Astrocyte (in vitro differentiated cells and primary cell): ENCODE measurements around the gene PGLYRP4. TPM values are rescaled to one million over a fixed set of nuclear protein-coding genes. Genes with fewer than 3 reads are reported as not detected.

Experiments
- DNase-seq: peaks from one replicate; pipeline ENCODE4 v3.0.0-alpha.2; 2010; ENCODE audit warnings: low read depth
- FAIRE-seq: peaks from 2 replicates; lab custom pipeline; 2011; peaks lifted over from hg19 to GRCh38; lab: Jason Lieb, UNC
- H2AFZ ChIP-seq: 2 replicates; pipeline ENCODE4 v1.6.0; 2012; ENCODE audit warnings: low read depth, low read length, inconsistent platforms
- H3K27ac ChIP-seq: 2 replicates; pipeline ENCODE4 v1.5.1; 2011; ENCODE audit warnings: low read depth, low read length, inconsistent platforms
- H3K27me3 ChIP-seq: 2 replicates; pipeline ENCODE4 v1.6.0; 2011; ENCODE audit warnings: low read length, inconsistent platforms; ENCODE audit not compliant: insufficient read depth
- H3K36me3 ChIP-seq: 2 replicates; pipeline ENCODE4 v1.5.1; 2011; ENCODE audit warnings: low read length, inconsistent platforms; ENCODE audit not compliant: insufficient read depth
- H3K4me1 ChIP-seq: 2 replicates; pipeline ENCODE4 v1.5.1; 2011; ENCODE audit warnings: low read length, inconsistent platforms; ENCODE audit not compliant: insufficient read depth
- H3K4me2 ChIP-seq: 2 replicates; pipeline ENCODE4 v1.6.0; 2012; ENCODE audit warnings: low read length, inconsistent platforms
- H3K4me3 ChIP-seq: 2 replicates; pipeline ENCODE4 v1.5.1; 2011; ENCODE audit warnings: low read depth, mild to moderate bottlenecking, low read length, inconsistent platforms; ENCODE audit not compliant: insufficient read depth
- H3K79me2 ChIP-seq: 2 replicates; pipeline ENCODE4 v1.6.0; 2012; ENCODE audit warnings: mild to moderate bottlenecking, low read length, inconsistent platforms; ENCODE audit not compliant: insufficient read depth
- H3K9ac ChIP-seq: 2 replicates; pipeline ENCODE4 v1.6.0; 2012; ENCODE audit warnings: mild to moderate bottlenecking, low read length, inconsistent platforms
- H3K9me3 ChIP-seq: 2 replicates; pipeline ENCODE4 v1.5.1; 2012; ENCODE audit warnings: low read depth, mild to moderate bottlenecking, low read length, inconsistent platforms; ENCODE audit not compliant: insufficient read depth
- H4K20me1 ChIP-seq: 2 replicates; pipeline ENCODE4 v1.6.0; 2012; ENCODE audit warnings: low read length, inconsistent platforms; ENCODE audit not compliant: insufficient read depth
- H3K27ac Mint-ChIP-seq: one replicate; pipeline ENCODE4 v1.8.0; 2021; ENCODE audit warnings: mild to moderate bottlenecking, mixed read lengths; ENCODE audit not compliant: unreplicated experiment
- H3K27me3 Mint-ChIP-seq: one replicate; pipeline ENCODE4 v1.8.0; 2021; ENCODE audit warnings: low read depth, mixed read lengths; ENCODE audit not compliant: unreplicated experiment
- H3K36me3 Mint-ChIP-seq: one replicate; pipeline ENCODE4 v1.8.0; 2021; ENCODE audit warnings: low read depth, mixed read lengths; ENCODE audit not compliant: unreplicated experiment
- H3K4me1 Mint-ChIP-seq: one replicate; pipeline ENCODE4 v1.8.0; 2021; ENCODE audit warnings: low read depth, mixed read lengths; ENCODE audit not compliant: unreplicated experiment
- H3K4me3 Mint-ChIP-seq: one replicate; pipeline ENCODE4 v1.8.0; 2021; ENCODE audit warnings: mild to moderate bottlenecking, moderate library complexity, mixed read lengths; ENCODE audit not compliant: unreplicated experiment
- H3K9me3 Mint-ChIP-seq: one replicate; pipeline ENCODE4 v1.8.0; 2021; ENCODE audit warnings: mild to moderate bottlenecking, mixed read lengths; ENCODE audit not compliant: unreplicated experiment
- CTCF ChIP-seq: IDR thresholded peaks from 2 replicates; pipeline ENCODE4 v1.5.1; 2011; ENCODE audit warnings: low read depth, mild to moderate bottlenecking, inconsistent platforms, low read length, moderate library complexity; ENCODE audit not compliant: insufficient read depth
- EZH2 ChIP-seq: IDR thresholded peaks from 2 replicates; pipeline ENCODE4 v1.6.1; 2012; ENCODE audit warnings: mild to moderate bottlenecking, low read length, inconsistent platforms; ENCODE audit not compliant: insufficient read depth
- total RNA-seq: library from RNA; stranded (reverse); gene quantifications from 2 replicates; pipeline ENCODE4 v1.2.1, GENCODE V29; 2021

Gene PGLYRP4
- total RNA-seq, 1 donor from 2014 or later = not detected

GRCh38 chr1:153342178-153342577 is 6.5 kb downstream of the PGLYRP4 start:
- no peaks in the 10 kb centered on the region for H3K79me2 ChIP-seq
- H3K27ac Mint-ChIP-seq = no peak overlapping the region
- FAIRE-seq (no peak), DNase-seq (no peak)
- H3K27ac ChIP-seq = no peak overlapping the region
- H3K4me1 ChIP-seq = no peaks in the 10 kb centered on the region
- H3K27me3 Mint-ChIP-seq = peaks cover 28% of the 10 kb centered on the region
- H3K4me3 ChIP-seq = no peak overlapping the region
- H3K4me3 Mint-ChIP-seq = no peak overlapping the region
- no peak overlapping the region for H3K9ac ChIP-seq
- no peak overlapping the region for H2AFZ ChIP-seq
- no peaks in the 10 kb centered on the region for H3K36me3 ChIP-seq
- H3K9me3 ChIP-seq = no peaks in the 10 kb centered on the region
- H3K9me3 Mint-ChIP-seq = peaks cover 3% of the 10 kb centered on the region
- no peak overlapping the region for H3K4me2 ChIP-seq
- no peaks in the 10 kb centered on the region for H3K36me3 Mint-ChIP-seq
- H3K4me1 Mint-ChIP-seq = peaks cover 15% of the 10 kb centered on the region
- no peaks in the 10 kb centered on the region for H3K27me3 ChIP-seq
- no peaks in the 10 kb centered on the region for H4K20me1 ChIP-seq
- TF ChIP-seq CTCF (no peak), EZH2 (no peak)

DNA sequence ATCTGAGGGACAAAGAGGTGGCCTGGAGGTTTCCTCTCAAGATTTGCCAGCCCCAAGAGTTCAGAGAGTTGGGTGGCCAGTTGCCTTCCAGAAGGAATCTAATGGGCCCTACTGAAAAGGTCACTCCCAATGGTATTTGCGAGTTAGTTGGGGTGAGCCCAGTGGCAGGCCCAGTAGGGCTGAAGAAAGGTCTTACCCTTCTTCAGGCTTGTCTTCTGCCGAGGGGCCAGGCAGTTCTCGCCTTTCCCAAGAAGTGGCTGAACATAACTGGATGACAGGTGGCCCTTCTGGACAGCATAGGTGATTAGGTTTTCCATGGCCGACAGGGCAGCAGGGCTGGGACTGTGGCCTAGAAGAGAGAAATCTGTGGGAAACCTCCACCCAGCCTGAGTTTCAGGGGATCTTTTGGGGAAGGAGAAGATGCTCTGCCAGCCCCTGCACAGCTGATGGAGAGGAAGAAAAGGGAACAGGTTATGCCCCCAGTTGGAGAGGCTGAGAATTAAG is 7.2 kb downstream of the PGLYRP4 start:
- FAIRE-seq (no peak), DNase-seq (no peak)
- no peak overlapping the region for H3K4me2 ChIP-seq
- no peaks in the 10 kb centered on the region for H3K9me3 ChIP-seq
- Mint-ChIP-seq H3K27ac (no peak overlapping the region), H3K4me1 (peaks cover 15% of the 10 kb centered on the region), H3K27me3 (peaks cover 28% of the 10 kb centered on the region), H3K4me3 (no peak overlapping the region), H3K36me3 (no peaks in the 10 kb centered on the region), H3K9me3 (peaks cover 3% of the 10 kb centered on the region)
- no peaks in the 10 kb centered on the region for H3K27me3 ChIP-seq
- no peak overlapping the region for H3K27ac ChIP-seq
- H4K20me1 ChIP-seq = no peaks in the 10 kb centered on the region
- no peak overlapping the region for H2AFZ ChIP-seq
- H3K79me2 ChIP-seq = no peaks in the 10 kb centered on the region
- TF ChIP-seq EZH2 (no peak), CTCF (no peak)
- no peak overlapping the region for H3K9ac ChIP-seq
- H3K4me1 ChIP-seq = no peaks in the 10 kb centered on the region
- H3K4me3 ChIP-seq = no peak overlapping the region
- H3K36me3 ChIP-seq = no peaks in the 10 kb centered on the region

DNA sequence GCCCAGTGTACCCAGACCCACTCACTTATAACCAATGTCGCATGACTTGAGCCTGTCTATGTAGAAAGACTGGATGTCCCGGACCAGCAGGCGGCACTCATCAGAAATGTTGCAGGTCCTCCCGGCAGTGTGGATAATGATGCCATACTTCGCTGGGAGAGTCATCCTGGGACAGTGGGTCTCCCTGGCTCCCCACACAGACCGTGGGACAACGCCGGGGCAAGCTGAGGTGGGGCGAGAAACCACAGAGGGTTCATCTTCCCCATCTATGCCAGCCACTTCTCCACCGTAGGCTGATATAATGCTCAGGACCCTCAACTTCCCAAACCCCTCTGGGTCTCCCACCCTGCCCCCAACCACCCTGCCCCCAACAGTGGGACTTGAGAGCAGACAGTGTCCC is 8.3 kb downstream of the PGLYRP4 start:
- peaks cover 3% of the 10 kb centered on the region for H3K9me3 Mint-ChIP-seq
- no peak for FAIRE-seq

More for the DNA sequence above, 8.3 kb downstream of the PGLYRP4 start:
- H3K4me1 Mint-ChIP-seq = peaks cover 15% of the 10 kb centered on the region
- H3K36me3 ChIP-seq = no peaks in the 10 kb centered on the region
- H3K27me3 ChIP-seq = no peaks in the 10 kb centered on the region
- H3K4me2 ChIP-seq = no peak overlapping the region
- DNase-seq = no peak
- no peak overlapping the region for H3K27ac Mint-ChIP-seq
- H3K9me3 ChIP-seq = no peaks in the 10 kb centered on the region
- no peaks in the 10 kb centered on the region for H3K79me2 ChIP-seq
- H3K9ac ChIP-seq = no peak overlapping the region
- H3K27ac ChIP-seq = no peak overlapping the region
- no peak overlapping the region for H3K4me3 ChIP-seq
- H3K4me1 ChIP-seq = no peaks in the 10 kb centered on the region
- H3K4me3 Mint-ChIP-seq = no peak overlapping the region
- no peaks in the 10 kb centered on the region for H3K36me3 Mint-ChIP-seq
- H3K27me3 Mint-ChIP-seq = peaks cover 20% of the 10 kb centered on the region
- H2AFZ ChIP-seq = no peak overlapping the region
- no peaks in the 10 kb centered on the region for H4K20me1 ChIP-seq
- TF ChIP-seq CTCF (no peak), EZH2 (no peak)
